ENCODE data around the gene ATP8A1.

GRCh38 chr4:42471896-42472295, 185.0 kb downstream of the ATP8A1 start:
- no peak for TF ChIP-seq CTCF (IDR thresholded peaks at IDR 0.05)
- no peak for TF ChIP-seq POLR2A (IDR thresholded peaks at IDR 0.05)
